HG02642 (cell line): ENCODE data around the gene SLC4A11.

ENCODE experiments used
- ATAC-seq: cut with Tn5 transposase; IDR thresholded peaks from one replicate; pipeline ENCODE4 v1.9.1; 2021; ENCODE audit warnings: mild to moderate bottlenecking; ENCODE audit not compliant: unreplicated experiment, poor library complexity

SLC4A11 gene

GRCh38 chr20:3180319-3180718 lies 58.7 kb downstream of the SLC4A11 start:
- no peak for ATAC-seq

GRCh38 chr20:3177746-3178485 lies 61.1 kb downstream of the SLC4A11 start:
- ATAC-seq, result no peak
